HG02763 (cell line): Measurements from ENCODE around the gene RHEB.

Experiments used
- ATAC-seq: cut with Tn5 transposase; IDR thresholded peaks from one replicate; pipeline ENCODE4 v1.9.1; 2021; ENCODE audit warnings: mild to moderate bottlenecking, moderate library complexity; ENCODE audit not compliant: unreplicated experiment

The RHEB gene

GRCh38 chr7:151422212-151422611 is 97.5 kb downstream of the RHEB start:
- no peak for ATAC-seq

DNA sequence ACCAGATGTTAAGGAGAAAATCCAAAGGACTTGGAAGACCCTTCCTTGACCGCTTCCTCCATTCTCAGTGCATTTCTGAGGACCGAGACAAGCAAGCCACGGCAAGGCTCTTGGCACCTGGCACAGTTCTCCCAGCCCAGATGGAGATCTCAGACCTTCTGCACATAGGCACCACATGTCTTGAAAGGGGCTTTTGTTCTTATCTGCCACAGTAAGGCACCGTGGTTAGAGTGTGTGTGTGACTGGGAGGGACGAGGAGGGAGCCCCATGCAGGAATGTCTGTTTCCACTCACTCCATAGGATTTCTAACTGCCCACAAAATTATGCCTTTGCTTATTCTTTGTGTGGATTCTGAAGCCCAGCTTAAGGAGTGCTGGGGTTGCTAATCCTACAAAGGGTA is 99.6 kb downstream of the RHEB start:
- no peak for ATAC-seq

DNA sequence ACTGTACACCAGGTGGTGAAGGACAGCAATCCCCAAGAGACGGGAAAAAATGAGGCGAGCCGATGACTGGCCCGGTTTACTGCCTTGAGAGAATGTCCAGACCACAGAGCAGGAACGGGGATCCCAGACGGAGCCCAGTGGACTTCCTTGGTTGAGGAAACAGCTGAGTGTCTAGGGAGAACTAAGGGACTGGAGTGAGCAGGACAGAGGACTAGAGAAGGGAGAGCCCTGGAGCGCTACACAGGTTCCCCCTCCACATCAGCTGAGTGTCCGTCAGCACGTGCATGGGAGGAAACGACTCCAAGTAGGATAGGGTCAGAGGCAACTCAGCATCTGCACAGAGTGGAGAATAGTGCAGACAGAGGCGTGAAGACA is 102.8 kb downstream of the RHEB start:
- ATAC-seq = no peak

DNA sequence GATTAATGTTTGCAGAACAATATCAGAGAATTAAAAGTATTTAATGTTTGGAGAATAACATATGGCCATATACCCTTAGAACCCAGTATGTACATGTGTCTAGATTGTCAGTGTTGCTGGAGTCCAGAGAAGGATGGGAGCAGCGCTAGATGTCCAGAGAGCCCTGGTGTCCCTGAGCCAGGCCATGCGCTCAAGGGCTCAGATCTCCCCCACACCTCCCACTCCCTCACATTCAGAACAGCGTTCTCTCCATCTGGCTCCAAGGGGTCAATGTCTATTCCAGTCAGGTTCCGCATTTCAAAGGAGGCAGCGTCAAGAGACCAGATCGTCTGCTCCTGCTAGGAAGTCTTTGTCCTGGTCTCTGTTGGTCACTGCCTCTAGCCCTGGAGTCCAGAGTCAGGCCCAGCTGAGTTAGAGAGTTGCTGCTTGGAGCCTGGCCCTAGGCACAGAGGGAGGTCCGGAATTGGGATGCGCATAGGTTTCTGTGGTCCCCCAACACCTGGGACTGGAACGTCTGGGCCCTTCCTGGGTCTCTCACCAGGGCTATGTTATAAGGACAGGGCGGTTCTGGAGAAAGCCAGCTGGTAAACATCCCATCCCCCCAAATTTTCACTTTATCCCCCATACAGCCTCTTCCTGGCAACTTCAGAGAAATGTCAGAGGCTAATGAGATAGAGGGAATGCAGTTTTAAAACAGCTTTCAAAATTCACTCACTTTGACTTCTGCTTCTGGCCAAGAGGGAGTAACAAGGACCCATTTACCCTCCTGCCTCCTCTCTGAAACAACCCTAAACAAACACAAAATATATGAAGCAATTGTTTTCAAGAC is 103.4 kb downstream of the RHEB start:
- ATAC-seq = no peak
